ENCODE results near the gene POU2F1.

POU2F1 gene

DNA sequence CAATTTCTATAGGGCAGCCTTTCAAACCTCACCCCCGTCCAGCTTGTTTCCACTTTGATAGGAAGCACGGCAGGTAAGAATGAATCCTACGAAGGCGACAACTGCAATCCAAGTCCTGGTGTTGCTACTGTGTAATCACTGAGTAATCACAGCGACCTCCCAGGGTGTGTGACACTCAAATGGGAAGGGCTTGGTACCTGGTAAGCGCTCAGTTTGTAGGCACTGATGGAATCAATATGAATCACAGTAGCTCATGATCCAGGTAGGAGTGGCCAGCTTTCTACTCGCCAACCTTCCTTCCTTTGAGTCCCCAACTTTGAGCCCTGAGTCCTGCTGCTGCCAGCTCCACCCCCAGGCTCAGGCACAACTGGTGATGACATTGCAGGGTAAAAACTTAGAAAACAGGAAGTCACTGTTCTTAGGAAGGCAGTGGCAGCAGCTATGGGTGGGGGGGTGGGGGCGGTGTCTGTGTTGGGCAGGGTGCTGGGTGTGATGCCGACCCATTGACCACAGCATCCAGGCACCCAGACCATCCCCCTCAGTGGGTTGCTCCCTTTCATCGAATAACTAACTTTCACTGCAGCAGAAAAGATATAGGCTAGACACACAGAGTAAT, 226.9 kb downstream of the POU2F1 start:
- DNase-seq: no peak

DNA sequence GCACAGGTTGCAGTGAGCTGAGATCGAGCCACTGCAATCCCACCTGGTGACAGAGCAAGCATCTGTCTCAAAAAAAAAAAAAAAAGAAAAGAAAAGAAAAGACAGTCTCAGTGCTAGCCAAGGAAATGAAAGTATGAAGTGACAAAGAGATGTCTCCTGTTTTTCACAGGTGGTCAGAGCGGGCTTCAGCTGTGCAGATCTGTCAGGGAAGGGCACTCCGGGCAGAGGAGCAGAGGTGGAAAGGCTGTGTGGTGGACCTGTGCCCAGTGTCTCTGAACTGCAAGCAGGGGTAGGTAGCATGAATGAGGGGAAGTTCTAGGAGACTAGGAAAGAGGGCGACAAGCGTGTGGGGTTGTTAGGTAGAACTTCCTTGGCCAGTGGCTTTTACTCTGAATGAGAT, 230.2 kb downstream of the POU2F1 start:
- no peak for DNase-seq

DNA sequence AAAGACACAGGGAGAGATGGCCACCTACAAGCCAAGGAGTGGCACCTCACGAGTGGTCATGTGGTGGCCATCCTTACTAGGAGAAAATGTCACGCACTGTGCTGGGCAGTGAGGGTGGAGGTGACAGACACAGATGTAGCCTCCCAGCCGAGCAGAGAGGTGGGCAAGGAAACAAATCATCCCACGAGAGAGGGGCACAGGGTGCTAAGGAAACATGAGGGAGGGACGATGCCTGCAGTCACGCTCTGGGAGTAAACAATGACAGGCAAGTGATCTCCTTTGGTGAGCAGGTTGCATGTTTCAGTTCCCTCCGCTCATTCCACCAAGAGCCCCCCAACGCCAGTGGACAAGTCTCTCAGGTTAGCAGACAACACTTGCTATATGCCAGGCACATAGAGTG, 231.8 kb downstream of the POU2F1 start:
- DNase-seq: no peak

DNA sequence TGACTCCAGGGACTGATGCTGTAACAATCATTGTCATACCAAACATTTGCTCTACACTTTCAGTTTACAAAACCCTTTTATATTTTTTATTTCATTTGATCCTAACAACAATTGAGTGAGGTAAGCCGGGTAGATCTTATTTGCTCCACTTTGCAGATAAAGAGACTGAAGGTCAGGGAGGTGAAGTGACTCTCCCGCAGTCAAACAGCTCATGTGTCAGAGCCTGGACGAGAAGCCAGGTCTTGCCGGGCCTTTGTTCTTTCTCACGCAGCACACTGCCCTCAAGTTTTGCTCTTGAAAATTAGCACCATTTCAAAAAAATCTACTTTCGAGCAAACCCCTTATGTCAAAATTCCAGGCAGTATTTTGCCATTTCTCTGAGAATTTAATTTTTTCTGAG, 232.4 kb downstream of the POU2F1 start:
- no peak for DNase-seq

DNA sequence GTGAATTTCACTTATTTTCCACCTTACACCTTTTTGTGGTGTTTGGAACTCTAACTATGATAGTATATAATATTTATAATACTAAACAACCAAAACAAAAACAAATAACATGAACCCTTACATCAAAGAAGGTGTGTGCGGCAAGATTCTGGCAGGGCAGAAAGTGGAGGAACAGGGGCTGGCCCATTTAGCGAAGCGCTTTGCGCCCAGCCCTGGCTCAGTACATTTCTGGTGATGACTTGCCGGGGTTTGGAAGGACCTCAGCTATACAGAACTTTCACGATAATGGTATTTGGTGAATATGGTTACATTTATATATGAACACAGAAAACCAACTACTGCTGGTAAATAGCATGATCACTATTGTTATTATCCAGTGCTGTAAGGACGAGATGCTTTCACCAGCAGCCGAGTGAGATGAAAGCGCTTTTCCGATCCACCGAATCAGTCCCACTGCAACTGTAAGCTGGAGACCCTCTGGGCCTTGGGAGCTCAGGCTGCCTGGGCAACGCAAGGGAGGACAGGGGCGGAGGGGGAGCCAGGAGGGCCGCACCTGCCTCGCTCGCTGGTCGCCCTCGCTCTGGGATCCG, 233.7 kb downstream of the POU2F1 start:
- peak; percentile 68 for DNase-seq

DNA sequence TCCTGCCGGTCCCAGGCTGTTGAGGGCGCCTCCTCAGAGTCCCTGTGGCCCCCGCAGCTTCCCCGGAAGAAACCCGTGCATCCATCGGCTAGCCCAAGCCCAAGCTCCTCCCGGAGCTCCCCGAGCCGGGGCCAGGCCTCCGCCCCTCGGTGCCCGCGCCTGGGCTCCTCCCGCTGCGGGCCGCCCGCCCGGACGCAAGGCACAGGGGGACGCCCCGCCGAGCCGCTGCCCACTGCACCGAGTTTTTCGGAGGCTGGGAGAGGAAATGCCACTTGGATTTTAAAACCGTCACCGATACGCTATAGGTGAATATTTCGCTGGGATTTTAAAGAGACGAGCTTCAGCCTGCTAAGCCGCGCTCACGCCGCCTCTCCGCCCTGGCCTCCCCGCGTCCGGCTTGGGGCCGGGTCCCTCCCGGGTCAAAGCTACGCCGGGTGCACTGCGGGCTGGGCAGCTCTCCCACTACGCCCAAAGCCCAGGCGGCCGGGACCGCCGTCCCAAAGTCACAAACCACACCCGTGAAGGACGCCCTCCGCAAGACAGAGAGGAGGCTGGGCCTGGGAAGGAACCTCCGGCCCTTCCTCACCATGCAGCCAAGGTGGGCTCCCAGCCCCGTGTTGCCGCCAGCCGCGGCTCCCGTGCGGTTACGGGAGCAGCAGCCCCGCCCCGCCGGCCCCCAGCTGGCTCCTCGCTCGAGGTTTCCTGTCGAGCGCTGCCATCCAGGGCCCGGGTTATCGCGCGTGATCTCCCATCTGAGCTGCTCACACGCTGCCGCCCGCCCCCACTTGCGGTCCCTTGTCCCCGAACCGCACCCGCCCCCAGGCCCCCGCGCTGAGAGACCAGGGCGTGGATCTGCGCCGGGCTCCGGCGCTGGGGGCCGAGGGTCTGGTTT, 234.5 kb downstream of the POU2F1 start:
- DNase-seq: peak; percentile 68

DNA sequence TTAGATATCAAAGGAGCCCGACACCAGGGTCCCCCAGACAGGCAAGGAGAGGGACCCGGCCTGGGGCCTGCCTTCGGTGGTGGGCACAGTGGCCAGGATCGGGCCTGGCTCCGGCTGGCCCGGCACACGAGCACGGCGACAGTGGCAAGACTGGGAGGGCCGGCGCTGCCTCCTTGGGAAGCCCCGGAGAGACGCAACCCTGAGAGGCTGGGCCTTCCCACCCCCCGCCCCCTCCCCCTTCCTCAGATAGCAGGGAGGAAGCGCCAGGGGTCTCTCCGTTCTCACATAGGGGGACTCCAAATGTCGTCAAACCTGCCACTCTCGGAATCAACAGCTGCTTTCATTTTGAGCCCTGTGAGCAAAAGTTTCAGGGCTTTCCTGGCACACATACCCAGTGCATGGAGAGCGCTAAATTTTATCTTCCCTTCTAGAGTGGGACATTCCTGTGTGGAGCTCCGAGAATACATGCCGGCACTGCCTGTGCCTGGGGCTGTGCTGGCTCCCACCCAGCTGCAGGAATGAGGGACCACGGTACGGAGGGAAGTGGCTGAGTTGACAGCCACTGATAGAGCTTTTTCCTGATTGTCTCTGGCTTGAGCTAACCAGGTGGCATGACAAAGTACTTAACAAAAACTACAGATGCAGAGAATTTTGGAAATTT, 235.2 kb downstream of the POU2F1 start:
- DNase-seq: no peak

DNA sequence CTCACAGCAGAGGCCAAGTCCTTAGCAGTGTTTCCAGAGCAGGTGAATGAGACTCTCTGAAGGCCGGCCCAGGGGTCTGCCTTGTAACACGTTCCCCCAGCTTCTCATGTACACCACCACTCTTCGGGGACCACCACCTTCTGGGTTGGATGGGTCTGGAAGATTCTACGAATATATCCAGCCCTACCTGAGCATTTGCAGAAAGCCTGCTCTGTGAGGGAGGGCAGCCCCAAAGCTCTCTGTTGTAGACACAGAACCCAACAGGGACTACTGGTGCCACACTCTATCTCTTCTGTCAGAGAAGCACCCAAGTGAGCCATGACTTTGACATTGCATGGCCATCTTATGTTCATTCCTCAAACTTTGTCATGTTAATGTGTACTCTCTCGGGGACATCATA, 235.8 kb downstream of the POU2F1 start:
- DNase-seq: no peak

DNA sequence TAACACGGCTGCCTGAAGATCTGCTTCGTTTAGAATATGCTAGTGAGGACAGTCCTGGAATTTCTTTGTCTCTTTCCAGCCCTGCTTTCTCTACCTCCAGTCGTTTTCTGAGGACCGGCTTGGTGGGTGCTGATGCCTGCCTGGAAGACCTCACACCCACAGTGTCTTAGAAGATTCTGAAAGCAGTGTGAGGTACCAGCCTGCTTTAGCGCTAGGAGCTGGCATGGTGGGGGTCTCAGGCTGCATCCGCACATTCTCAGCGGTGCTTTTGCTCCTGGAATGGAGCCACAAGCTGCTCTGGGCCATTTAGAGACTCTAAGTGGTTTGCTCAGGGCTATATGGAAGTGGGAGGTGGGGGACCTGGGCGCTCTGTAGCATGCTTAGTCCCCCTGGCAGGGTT, 236.2 kb downstream of the POU2F1 start:
- DNase-seq: no peak

DNA sequence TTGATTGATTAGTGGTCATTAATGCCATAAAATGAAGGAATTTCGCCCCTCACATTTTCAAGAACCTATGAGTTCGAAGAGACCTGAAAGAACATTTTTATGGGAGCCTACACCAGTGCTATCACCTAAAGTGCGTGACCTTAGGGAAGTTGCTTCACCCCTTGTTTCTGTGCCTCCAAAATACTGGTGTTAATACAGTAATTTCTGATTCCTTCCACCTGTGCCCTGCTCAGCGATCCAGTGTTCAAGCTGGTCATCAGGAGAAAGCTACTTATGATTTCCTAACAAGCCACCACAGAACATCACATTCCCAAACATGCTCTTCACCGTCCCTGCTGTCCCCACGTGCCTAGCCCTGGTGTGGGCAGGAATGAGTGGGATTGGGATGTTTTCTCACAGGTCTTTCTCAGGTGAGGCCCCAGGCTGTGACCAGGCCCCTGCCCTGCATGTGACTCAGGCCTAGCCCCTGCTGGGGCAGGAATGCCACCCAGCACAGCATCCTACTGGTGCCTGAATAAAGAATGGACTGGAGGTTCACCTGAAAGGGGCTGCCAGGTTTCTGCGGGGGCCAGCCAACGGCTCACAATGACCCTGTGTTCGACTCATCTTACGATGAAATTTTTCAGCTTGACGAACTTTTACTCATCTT, 237.4 kb downstream of the POU2F1 start:
- no peak for DNase-seq

DNA sequence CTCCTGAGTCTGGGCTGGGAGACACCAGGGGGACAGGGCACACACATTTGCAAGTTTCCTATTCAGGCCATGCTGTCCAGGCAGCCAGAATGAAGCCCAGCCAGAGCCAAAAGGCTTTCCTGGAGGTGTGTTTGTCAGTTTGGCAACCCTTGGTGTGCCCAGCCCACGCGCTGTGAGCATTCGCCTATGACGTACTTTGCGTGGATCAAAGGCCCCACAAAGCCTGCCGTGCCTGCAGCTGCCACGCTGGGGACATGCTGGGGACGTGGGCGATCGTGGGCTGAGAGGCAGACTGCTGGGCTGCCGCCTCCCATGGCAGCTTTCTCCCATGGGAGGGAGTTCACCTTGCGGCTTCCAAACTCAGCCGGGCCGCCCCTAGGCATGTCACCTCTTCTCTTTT, 240.2 kb downstream of the POU2F1 start:
- DNase-seq: no peak

DNA sequence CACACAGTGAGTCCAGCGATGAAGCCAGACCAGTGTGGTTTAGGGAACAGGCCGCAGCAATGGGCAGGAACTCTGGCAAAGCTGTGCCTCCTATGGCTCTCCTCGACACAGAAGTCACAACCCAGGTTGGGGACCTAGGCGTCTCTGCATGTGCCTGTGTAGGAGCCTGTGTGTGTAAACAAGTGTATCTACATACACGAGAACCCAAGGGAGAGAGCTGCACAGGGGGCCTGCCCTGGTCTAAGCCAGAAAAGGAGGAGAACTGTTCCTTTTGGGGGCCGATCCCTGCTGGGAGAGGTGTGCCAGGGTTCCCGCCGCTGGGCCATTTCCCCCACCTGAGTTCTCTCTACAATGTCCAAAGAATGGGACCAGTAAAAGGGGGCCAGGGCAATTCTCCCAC, 241.7 kb downstream of the POU2F1 start:
- no peak for DNase-seq

DNA sequence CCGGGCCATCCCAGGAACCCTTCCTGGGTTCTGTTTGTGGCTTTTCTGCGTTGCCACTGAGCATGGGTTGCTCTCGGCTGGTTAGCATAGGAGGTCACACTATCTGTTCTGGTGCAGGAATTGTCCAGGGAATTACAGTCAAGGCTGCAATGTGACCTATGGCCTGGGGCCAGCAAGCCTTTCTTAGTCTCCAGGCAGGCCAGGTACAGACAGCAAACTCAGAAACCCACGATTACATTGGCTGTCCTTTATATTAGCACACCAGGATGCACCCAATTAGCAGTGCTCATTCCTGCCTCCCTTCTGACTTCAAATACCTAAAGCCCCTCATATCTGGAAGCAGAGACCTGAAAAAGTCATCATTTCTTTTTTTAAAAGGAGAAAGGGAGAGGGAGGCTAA, 242.4 kb downstream of the POU2F1 start:
- no peak for DNase-seq

DNA sequence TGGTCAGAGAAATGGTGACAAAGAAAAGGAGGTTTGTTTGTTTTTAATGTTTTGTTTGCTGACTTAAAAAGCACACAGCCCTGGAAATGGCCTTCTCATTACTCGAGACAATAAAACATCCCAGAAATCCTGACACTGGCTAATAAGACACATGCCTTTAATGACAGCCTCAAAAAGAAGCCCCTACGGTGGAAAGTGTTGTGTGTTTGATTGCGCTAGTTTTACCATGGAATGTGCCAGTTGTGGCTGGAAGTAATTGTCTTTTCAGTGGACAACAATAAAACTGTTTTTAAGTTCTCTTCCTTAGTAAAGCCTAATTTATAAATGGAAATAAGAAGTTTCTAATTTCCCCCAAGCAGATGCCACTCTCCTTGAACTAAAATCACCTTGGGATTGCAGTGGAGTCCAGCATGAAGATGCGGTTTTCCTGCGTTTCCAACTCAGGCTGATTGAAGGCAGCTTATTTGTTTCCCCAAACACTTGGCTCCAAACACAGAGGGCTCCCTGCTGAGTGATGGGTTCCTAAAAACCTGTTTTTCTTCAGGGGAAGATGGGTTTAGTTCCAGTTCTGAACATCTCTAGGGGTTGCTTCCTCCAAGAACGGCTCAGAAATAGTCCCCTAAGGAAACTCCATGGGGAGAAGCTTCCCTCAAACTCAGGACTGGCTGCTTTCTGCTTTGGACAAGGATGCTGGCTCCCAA, 243.3 kb downstream of the POU2F1 start:
- no peak for DNase-seq

DNA sequence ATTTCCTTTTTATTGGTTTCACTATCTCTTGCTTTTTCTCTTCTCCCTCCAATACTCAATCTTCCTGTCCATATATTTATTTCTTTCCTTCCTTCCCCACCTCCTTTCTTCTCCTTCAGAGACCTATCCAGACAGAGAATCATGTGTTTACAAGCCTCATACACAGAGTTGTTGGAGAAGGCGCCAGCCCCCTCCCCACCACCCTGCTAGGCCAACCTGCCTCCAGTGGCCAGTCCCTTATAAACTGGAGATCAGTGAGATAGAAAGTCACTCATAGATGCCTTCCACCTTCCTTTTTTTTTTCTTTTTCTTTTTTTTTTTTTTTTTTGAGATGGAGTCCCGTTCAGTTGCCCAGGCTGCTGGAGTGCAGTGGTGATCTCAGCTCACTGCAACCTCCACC, 244.3 kb downstream of the POU2F1 start:
- no peak for DNase-seq

DNA sequence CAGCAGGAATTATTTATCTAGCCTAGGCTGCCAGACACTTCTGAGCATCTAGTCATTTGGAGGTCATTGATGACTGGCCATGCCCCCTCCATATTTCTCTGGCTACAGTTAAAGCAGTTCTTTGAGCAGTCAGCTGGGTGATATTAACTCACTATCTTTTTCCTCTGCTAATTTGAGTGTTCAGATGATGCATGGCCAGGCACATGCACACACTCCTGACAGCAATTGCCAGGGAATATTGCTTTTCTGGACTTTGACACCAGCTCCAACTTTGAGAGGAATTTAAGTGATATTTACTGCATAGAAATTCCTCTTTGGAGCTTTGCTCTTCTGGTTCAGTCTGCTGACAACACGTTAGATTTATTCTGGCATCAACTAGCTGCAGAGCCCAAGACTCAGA, 245.1 kb downstream of the POU2F1 start:
- DNase-seq: no peak

DNA sequence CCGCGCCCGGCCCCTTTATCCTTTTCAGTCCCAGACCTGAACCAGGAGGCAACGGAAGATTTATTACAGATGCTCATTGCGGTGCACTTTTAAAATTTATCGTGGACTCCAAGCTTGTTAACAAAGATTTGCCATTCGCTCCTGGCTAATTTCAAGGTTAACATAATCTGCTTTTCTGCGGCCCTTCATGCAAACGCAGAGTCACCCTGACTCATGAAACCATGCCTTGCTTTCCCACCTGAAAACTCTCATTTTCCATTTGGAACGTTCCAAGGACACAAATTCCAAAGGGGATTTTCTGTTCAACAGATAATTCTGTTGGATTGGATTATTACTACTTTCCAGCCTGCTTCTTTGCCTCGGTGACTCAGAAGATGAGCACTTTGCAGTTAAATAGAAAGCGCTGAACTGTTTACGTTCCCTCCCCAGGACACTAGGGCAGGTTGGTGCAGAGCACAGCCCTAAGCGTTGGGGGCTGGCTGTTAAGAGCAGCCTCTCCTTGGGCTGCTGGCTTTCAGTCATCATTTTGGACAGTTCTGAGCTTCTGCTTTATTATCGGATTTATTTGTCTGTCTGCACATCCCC, 246.5 kb downstream of the POU2F1 start:
- DNase-seq: peak; percentile 92

DNA sequence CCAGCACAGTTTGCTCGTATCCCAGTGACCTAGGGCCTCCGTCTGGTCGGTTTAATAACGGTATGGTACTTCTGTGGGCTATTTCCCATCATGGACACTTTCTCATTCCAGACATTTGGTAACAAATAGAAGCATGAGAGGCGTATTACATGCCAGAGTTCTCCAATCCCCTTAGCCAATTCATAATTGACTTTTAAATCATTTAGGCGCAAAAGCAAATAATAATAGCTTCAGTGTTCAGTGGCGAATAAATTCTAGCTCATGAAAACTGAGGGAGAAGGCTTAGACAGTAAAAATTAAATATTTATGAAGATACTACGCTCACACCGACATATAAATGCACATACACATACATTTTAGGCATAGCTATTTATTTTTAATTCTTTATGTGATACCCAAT, 247.1 kb downstream of the POU2F1 start:
- no peak for DNase-seq

DNA sequence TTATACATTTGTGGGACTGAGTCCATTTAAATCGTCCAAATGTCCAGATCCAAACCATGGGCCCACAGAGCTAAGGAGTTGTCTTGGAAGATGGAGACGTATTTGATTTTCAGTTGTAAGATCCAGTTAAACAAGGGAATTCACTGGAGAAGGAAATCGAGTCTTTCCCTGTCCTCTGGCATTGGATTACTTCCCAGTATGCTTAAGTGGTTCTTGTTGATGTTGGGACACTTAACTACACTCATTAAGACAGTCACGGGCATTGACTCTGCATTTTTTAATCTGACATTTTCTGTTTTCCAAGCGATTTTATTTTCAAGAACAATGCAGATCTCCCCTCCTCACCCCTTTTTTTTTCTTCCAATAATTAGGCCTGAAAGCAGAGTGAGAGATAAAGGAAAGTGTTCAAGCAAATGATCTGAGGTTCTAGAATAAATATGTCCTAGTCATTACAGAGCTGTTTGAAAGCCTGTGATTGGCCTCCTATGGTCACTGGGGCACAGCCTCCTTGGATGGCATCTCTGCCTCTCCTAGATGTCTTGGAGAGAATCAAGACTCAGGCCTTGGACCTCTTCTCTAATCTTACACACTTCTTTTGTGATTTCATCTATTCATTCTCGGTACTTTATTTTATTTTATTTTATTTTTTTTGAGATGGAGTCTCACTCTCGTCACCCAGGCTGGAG, 248.7 kb downstream of the POU2F1 start:
- no peak for DNase-seq

DNA sequence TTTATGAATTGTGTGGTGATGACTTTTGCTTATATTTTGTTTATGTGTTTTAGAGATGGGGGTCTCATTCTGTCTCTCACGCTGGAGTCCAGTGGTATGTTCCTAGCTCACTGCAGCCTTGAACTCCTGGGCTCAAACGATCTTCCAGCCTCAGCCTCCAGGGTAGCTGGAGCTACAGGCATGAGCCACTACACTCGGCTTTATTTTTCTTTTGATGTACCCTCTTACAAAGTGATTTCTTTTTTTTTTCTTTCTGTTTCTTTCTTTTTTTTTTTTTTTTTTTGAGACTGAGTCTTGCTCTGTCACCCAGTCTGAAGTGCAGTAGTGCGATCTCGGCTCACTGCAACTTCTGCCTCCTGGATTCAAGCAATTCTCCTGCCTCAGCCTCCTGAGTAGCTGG, 250.9 kb downstream of the POU2F1 start:
- DNase-seq: no peak

DNA sequence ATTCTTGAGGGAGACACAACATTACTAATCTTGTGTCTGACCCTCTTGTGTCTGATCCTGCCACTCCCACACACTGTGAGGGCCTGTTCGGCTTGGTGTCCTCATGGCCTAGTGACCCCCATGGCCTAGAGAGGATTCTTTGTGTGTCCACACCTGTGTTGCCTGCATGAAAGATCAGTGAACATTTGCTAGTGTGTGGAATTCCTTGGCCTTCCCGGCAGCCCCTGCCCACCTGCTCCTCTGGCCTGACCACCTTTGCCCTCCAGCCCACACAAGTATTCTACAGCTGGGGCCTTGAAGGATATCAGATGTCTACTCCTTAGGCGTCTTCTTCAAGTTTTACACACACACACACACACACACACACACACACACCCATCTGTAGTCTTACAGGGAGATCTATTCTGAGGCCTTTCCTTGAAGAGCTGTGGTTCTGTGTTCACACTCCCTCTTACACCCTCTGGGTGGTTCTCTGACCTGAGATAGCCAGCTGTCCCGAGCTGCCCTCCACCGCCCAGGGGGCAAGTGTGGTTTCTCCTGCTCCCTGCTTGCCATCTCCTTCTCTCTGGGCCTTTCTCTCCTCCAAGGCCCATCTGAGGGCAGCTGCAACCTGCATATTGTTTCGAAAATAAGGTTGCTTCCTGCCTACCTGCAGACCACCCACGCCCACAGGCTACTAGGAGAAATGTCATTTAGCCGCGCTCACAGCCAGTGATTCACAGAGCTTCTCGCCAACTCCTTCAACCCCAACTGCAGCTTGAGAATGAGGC, 252.3 kb downstream of the POU2F1 start:
- no peak for DNase-seq
